GM23248 (cell line): Measurements from ENCODE around the gene ZFP62. TPM values are rescaled to one million over a fixed set of nuclear protein-coding genes. Genes with fewer than 3 reads are reported as not detected.

Experiments used
- DNase-seq: peaks from one replicate; pipeline ENCODE4 v3.0.0-alpha.2; 2015
- H2AFZ ChIP-seq: fragments of 200-600 bp; sonication (generic); 2 replicates; pipeline ENCODE4 v1.6.1; 2016; ENCODE audit warnings: antibody characterized with exemption
- H3F3A ChIP-seq: fragments of 200-600 bp; sonication (generic); 2 replicates; pipeline ENCODE4 v1.6.1; 2016; ENCODE audit warnings: mild to moderate bottlenecking, antibody characterized with exemption, mixed run types; ENCODE audit not compliant: insufficient read depth
- H3K27ac ChIP-seq: fragments of 200-600 bp; sonication (generic); 2 replicates; pipeline ENCODE4 v1.5.1; 2016; ENCODE audit warnings: mild to moderate bottlenecking
- H3K27me3 ChIP-seq: fragments of 200-600 bp; sonication (generic); replicated peaks from 2 replicates; pipeline ENCODE4 v1.6.1; 2016; ENCODE audit warnings: mild to moderate bottlenecking; ENCODE audit not compliant: insufficient read depth
- H3K36me3 ChIP-seq: fragments of 200-600 bp; sonication (generic); 2 replicates; pipeline ENCODE4 v1.6.1; 2016; ENCODE audit warnings: low read depth, mild to moderate bottlenecking
- H3K4me1 ChIP-seq: fragments of 200-600 bp; sonication (generic); 2 replicates; pipeline ENCODE4 v1.6.1; 2016; ENCODE audit warnings: mild to moderate bottlenecking; ENCODE audit not compliant: insufficient read depth
- H3K4me2 ChIP-seq: fragments of 200-600 bp; sonication (generic); one replicate; pipeline ENCODE4 v1.6.1; 2016; ENCODE audit warnings: mild to moderate bottlenecking; ENCODE audit not compliant: unreplicated experiment
- H3K4me3 ChIP-seq: fragments of 200-600 bp; sonication (generic); 2 replicates; pipeline ENCODE4 v1.5.1; 2016; ENCODE audit warnings: mild to moderate bottlenecking
- H3K79me2 ChIP-seq: fragments of 200-600 bp; sonication (generic); 2 replicates; pipeline ENCODE4 v1.6.1; 2016; ENCODE audit warnings: mild to moderate bottlenecking; ENCODE audit not compliant: insufficient read depth
- H3K9ac ChIP-seq: fragments of 200-600 bp; sonication (generic); 2 replicates; pipeline ENCODE4 v1.6.1; 2016; ENCODE audit warnings: mild to moderate bottlenecking
- H3K9me2 ChIP-seq: fragments of 200-600 bp; sonication (generic); 2 replicates; pipeline ENCODE4 v1.6.1; 2016; ENCODE audit warnings: mixed run types, mild to moderate bottlenecking, moderate library complexity; ENCODE audit not compliant: insufficient read depth
- H3K9me3 ChIP-seq: fragments of 200-600 bp; sonication (generic); one replicate; pipeline ENCODE4 v1.6.1; 2017; ENCODE audit warnings: low read depth
- H4K20me1 ChIP-seq: fragments of 200-600 bp; sonication (generic); 2 replicates; pipeline ENCODE4 v1.6.0; 2016; ENCODE audit not compliant: insufficient read depth
- EZH2 ChIP-seq: fragments of 200-600 bp; sonication (generic); IDR thresholded peaks from 2 replicates; pipeline ENCODE4 v1.6.1; 2018; ENCODE audit warnings: antibody characterized with exemption, mild to moderate bottlenecking; ENCODE audit not compliant: insufficient read depth, poor library complexity, severe bottlenecking
- EZH2phosphoT487 ChIP-seq: fragments of 200-600 bp; sonication (generic); IDR thresholded peaks from 2 replicates; pipeline ENCODE4 v1.6.1; 2018; ENCODE audit warnings: antibody characterized with exemption, moderate library complexity, mild to moderate bottlenecking, low read depth; ENCODE audit not compliant: insufficient read depth
- WGBS, 2 experiments: methylation state at CpG; one replicate each; pipeline ENCODE4 v1.1.6; 2015 to 2017; ENCODE audit warnings: low lambda C conversion rate in 2 of 2, low coverage in 1 of 2; ENCODE audit errors: missing lambda C conversion rate in 2 of 2; 5-methylcytosine and 5-hydroxymethylcytosine counted together
- in situ Hi-C: fragments of 300-500 bp; cut with MboI; formaldehyde crosslinking; loops from 2 replicates; pipeline ENCODE4 v1.15.0; 2020
- polyA plus RNA-seq: library from polyadenylated mRNA; unstranded; fragments of >200 nt; fragmentation: Nextera tagmentation; extraction: Ambion mirVana; gene quantifications from 2 replicates; pipeline ENCODE4 v1.2.1, GENCODE V29; 2016
- total RNA-seq: library from RNA; depleted of rRNA; stranded (reverse); fragments of >200 nt; shearing (Covaris generic); gene quantifications from 2 replicates; pipeline ENCODE4 v1.2.3, GENCODE V29; 2014

ZFP62 gene
- total and polyA plus RNA-seq, 2 experiments from 2014 or later, result 13.0 to 13.6 TPM

DNA sequence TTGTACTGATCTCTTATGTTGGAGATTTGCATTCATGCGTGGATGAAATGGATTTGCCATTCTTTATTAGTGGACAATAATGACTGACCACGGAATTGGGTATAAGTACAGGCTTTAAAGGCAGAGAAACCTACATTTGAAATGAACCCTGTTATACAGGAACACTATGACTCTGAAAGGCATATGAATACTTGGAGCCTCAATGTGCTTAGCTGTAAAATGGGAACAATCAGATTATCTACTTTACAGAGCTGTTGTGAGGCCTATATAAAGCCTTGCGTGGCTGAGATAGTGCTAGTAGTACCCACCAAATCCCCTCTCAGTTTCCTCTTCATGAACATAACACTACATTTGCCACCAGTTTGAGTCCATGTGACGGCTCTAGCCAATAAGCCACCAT, 39.5 kb downstream of the ZFP62 start:
- H3F3A ChIP-seq, result peaks cover 15% of the 10 kb centered on the region
- no peak overlapping the region for H2AFZ ChIP-seq
- H4K20me1 ChIP-seq, result no peaks in the 10 kb centered on the region
- H3K79me2 ChIP-seq, result no peaks in the 10 kb centered on the region
- H3K4me1 ChIP-seq, result peaks cover 9% of the 10 kb centered on the region; the same call in 1 of the 2 replicates
- no peak overlapping the region for H3K9ac ChIP-seq
- no peak overlapping the region for H3K4me2 ChIP-seq
- no peak overlapping the region for H3K4me3 ChIP-seq
- H3K9me2 ChIP-seq, result no peaks in the 10 kb centered on the region
- in situ Hi-C loops, result no loop called here
- H3K27me3 ChIP-seq, result no peaks in the 10 kb centered on the region
- no peaks in the 10 kb centered on the region for H3K36me3 ChIP-seq
- H3K27ac ChIP-seq, result no peak overlapping the region
- H3K9me3 ChIP-seq, result no peaks in the 10 kb centered on the region
- WGBS, 2 experiments, result 82 to 84% methylated on average over 4 of the region's 4 CpGs
- no peak for DNase-seq
- TF ChIP-seq EZH2phosphoT487 (no peak), EZH2 (no peak)

- Histone ChIP-seq H3F3A (peaks cover 8% of the 10 kb centered on the region), H3K27ac (no peak overlapping the region), H3K79me2 (no peaks in the 10 kb centered on the region), H2AFZ (no peak overlapping the region), H3K9me3 (no peaks in the 10 kb centered on the region), H3K4me1 (peaks cover 3% of the 10 kb centered on the region; the same call in 1 of the 2 replicates), H3K9ac (no peak overlapping the region), H3K27me3 (no peaks in the 10 kb centered on the region), H3K36me3 (no peaks in the 10 kb centered on the region), H3K9me2 (no peaks in the 10 kb centered on the region), H3K4me3 (no peak overlapping the region), H3K4me2 (no peak overlapping the region), H4K20me1 (no peaks in the 10 kb centered on the region)
- no peak for DNase-seq
- WGBS, 2 experiments, result 82 to 94% methylated on average over 3 of the region's 3 CpGs
- in situ Hi-C loops, result no loop called here
- no peak for TF ChIP-seq EZH2
- TF ChIP-seq EZH2phosphoT487, result no peak
Observed at GRCh38 chr5:180820788-180821321, 40.2 kb downstream of the ZFP62 start.

- no peak for DNase-seq
- H3K27ac ChIP-seq, result no peak overlapping the region
Observed at GRCh38 chr5:180818677-180819341, 42.3 kb downstream of the ZFP62 start.

GRCh38 chr5:180817893-180818674, 43.0 kb downstream of the ZFP62 start:
- Histone ChIP-seq H3K4me3 (no peak overlapping the region), H3F3A (peaks cover 4% of the 10 kb centered on the region; the same call in 1 of the 2 replicates), H3K4me1 (no peaks in the 10 kb centered on the region), H3K9me3 (no peaks in the 10 kb centered on the region), H3K27me3 (no peaks in the 10 kb centered on the region), H4K20me1 (no peaks in the 10 kb centered on the region), H2AFZ (no peak overlapping the region), H3K9me2 (no peaks in the 10 kb centered on the region), H3K79me2 (no peaks in the 10 kb centered on the region), H3K27ac (no peak overlapping the region), H3K9ac (no peak overlapping the region), H3K4me2 (no peak overlapping the region), H3K36me3 (no peaks in the 10 kb centered on the region)
- 52 to 58% methylated on average over 13 of the region's 13 CpGs for WGBS, 2 experiments
- DNase-seq, result no peak
- TF ChIP-seq EZH2phosphoT487 (no peak), EZH2 (no peak)
- in situ Hi-C loops, result no loop called here

More at GRCh38 chr5:180818677-180819341, 42.3 kb downstream of the ZFP62 start:
- H3K79me2 ChIP-seq, result no peaks in the 10 kb centered on the region
- in situ Hi-C loops, result no loop called here
- no peaks in the 10 kb centered on the region for H3K36me3 ChIP-seq
- peaks cover 4% of the 10 kb centered on the region; the same call in 1 of the 2 replicates for H3F3A ChIP-seq
- 70% methylated on average over 6 of the region's 6 CpGs for WGBS, 2 experiments
- H3K9me2 ChIP-seq, result no peaks in the 10 kb centered on the region
- H3K4me3 ChIP-seq, result no peak overlapping the region
- H3K9me3 ChIP-seq, result no peaks in the 10 kb centered on the region
- no peaks in the 10 kb centered on the region for H4K20me1 ChIP-seq
- TF ChIP-seq EZH2 (no peak), EZH2phosphoT487 (no peak)
- no peaks in the 10 kb centered on the region for H3K27me3 ChIP-seq
- no peak overlapping the region for H3K4me2 ChIP-seq
- no peak overlapping the region for H3K9ac ChIP-seq
- H3K4me1 ChIP-seq, result no peaks in the 10 kb centered on the region
- no peak overlapping the region for H2AFZ ChIP-seq
